GM12891 (cell line): Measurements from ENCODE around the gene NCS1.
"Not testable (repeated sequence)": the region's sequence is repeated elsewhere in the genome, so short reads cannot be mapped to it uniquely, and the experiment has no call there.

Experiments
- DNase-seq: peaks from one replicate; pipeline ENCODE4 v3.0.0; 2011; ENCODE audit warnings: low spot score; ENCODE audit not compliant: insufficient read length
- FAIRE-seq: peaks from 2 replicates; lab custom pipeline; 2011; peaks lifted over from hg19 to GRCh38; lab: Jason Lieb, UNC
- PAX5 ChIP-seq: IDR thresholded peaks from 2 replicates; pipeline ENCODE4 v1.6.1; 2011; ENCODE audit warnings: low read length, moderate library complexity, mild to moderate bottlenecking; ENCODE audit not compliant: insufficient read depth, severe bottlenecking
- POLR2A ChIP-seq: IDR thresholded peaks from 2 replicates; pipeline ENCODE4 v1.6.1; 2011; ENCODE audit warnings: low read depth, low read length, control low read depth
- POLR2AphosphoS5 ChIP-seq: IDR thresholded peaks from 2 replicates; pipeline ENCODE4 v1.6.1; 2011; ENCODE audit warnings: low read depth, low read length, control low read depth
- POU2F2 ChIP-seq: IDR thresholded peaks from 2 replicates; pipeline ENCODE4 v1.6.1; 2011; ENCODE audit warnings: low read depth, mild to moderate bottlenecking, control low read depth, low read length, moderate library complexity
- SPI1 ChIP-seq: IDR thresholded peaks from 2 replicates; pipeline ENCODE4 v1.6.1; 2011; ENCODE audit warnings: low read depth, low read length, control low read depth
- TAF1 ChIP-seq: IDR thresholded peaks from 2 replicates; pipeline ENCODE4 v1.6.1; 2011; ENCODE audit warnings: low read depth, low read length, control low read depth

The NCS1 gene

DNA sequence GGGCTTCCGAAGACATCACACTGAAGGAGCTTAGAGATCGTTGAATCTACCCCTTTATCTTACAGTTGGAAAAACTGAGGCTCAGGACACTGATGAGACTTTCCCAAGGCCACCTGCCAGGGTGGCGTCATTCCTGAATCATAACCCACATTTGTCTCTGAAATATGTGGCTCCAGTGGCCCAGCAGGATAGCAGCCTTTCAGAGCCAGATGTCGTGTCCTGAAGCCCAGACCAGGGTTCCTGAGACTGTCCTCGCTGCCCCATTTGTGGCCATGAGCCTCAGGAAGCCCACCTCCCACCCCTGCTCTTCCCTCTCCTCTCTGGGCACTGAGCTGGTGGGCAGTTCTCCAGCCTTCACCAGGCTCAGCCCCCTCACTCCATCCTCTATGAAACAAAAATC lies 95.7 kb downstream of the NCS1 start:
- TF ChIP-seq PAX5 (no peak), POLR2A (no peak), POU2F2 (no peak), POLR2AphosphoS5 (no peak), TAF1 (no peak), SPI1 (no peak)
- DNase-seq (no peak), FAIRE-seq (no peak)

DNA sequence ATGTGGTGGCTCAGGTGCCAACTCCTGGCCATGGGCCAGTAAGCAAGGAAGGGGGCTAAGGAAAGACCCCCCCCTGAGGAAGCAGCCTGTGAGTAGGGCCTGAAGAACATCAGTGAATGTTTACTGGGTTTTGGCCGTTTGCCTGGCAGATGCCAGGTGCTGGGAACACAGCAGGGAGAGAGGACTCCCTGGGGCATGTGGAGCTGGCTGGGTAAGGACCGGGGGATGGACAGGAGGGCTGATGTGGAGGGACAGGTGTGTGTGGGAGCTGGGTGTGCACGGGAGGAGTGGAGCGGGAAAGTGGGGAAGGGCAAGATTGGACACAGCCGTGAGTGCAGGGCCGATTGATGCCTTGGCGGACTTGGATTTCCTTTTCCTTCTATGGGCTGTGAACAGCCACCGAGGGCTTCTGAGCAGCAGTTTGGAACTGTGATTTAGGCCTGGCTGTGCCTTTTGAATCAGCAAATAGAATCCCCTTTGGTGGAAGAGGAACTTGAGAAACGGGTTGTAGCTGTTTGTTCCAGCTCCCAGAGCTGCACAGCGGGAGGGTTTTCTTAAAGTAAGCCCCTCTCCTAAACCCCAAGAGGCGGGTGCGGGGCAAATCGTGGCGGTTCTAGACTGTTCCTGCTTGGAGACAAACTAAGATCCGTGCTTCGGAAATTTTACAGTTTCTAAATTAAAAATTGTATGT lies 96.5 kb downstream of the NCS1 start:
- FAIRE-seq = no peak
- no peak for TF ChIP-seq POU2F2
- TF ChIP-seq POLR2A = no peak
- no peak for TF ChIP-seq SPI1
- no peak for TF ChIP-seq TAF1
- TF ChIP-seq PAX5 = no peak
- no peak for TF ChIP-seq POLR2AphosphoS5
- DNase-seq = no peak

DNA sequence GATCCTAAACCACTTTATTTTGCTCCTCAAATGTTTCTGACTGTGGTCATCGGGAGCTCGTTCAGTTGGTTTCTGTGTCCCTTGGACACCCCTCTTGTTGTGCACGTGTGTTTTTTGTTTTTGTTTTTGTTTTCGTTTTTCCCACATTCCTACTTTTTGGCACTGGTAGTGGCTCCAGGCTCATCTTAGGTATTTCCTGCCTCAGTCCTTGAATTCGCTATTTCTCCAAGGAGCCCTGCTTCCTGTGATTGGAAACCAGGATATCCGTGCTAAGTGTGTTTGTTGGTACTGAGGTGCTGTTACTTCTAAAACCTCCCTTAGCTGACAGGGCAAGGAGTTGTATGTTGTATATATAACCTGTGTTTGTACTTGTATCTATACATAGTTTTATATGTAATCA lies 99.3 kb downstream of the NCS1 start:
- no peak for FAIRE-seq

GRCh38 chr9:130275156-130275555 lies 103.0 kb downstream of the NCS1 start:
- FAIRE-seq (no peak), DNase-seq (no peak)
- TF ChIP-seq PAX5 (no peak), TAF1 (no peak), POLR2A (no peak), SPI1 (no peak), POU2F2 (no peak), POLR2AphosphoS5 (no peak)

More for the DNA sequence above, 99.3 kb downstream of the NCS1 start:
- DNase-seq = no peak
- TF ChIP-seq SPI1 = no peak
- no peak for TF ChIP-seq PAX5
- TF ChIP-seq POLR2A = no peak
- no peak for TF ChIP-seq POU2F2
- no peak for TF ChIP-seq POLR2AphosphoS5
- no peak for TF ChIP-seq TAF1

DNA sequence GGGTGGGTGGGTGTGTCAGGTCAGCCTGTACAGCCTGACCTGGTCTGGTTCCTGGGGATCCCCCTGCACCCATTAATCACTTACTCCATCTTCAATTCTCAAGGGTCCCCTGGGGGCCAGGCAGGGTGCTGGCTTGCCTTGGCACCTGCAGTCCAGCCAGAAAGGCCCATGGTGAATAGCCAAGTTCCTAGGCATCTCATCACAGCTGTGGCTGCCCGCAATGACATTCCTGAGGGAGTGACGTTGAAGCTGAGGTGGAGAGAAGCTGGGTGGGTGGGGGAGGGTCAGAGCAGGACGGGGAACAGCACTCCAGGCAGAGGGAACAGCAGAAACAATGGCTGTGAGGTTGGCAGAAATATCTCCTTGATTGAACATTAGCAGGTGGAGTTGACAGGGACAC lies 103.9 kb downstream of the NCS1 start:
- TF ChIP-seq POU2F2 (no peak), TAF1 (no peak), SPI1 (no peak), POLR2A (no peak), PAX5 (no peak), POLR2AphosphoS5 (no peak)
- FAIRE-seq (no peak), DNase-seq (no peak)

- no peak for FAIRE-seq
- TF ChIP-seq POLR2A = no peak
- no peak for TF ChIP-seq POLR2AphosphoS5
- TF ChIP-seq POU2F2 = no peak
- no peak for TF ChIP-seq PAX5
- no peak for TF ChIP-seq TAF1
- no peak for TF ChIP-seq SPI1
- no peak for DNase-seq
These were observed 104.8 kb downstream of the NCS1 start for GRCh38 chr9:130276955-130277354.

DNA sequence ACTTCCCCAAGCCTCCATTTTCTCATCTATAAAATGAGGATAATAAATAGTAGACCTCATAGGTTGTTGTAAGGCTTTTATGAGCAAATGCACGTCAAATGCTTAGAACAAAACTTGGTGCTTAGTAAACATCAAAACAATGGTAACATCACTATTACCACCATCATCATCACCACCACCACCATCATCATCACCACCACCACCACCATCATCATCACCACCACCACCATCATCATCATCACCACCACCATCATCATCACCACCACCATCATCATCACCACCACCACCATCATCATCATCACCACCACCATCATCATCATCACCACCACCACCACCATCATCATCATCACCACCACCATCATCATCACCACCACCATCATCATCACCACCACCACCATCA lies 105.3 kb downstream of the NCS1 start:
- not testable (repeated sequence) for FAIRE-seq

GRCh38 chr9:130283539-130284248 lies 111.5 kb downstream of the NCS1 start:
- TF ChIP-seq TAF1 (no peak), POU2F2 (no peak), PAX5 (no peak), POLR2A (no peak), POLR2AphosphoS5 (no peak), SPI1 (no peak)
- DNase-seq (no peak), FAIRE-seq (no peak)

More for the DNA sequence above, 105.3 kb downstream of the NCS1 start:
- not testable (repeated sequence) for DNase-seq

DNA sequence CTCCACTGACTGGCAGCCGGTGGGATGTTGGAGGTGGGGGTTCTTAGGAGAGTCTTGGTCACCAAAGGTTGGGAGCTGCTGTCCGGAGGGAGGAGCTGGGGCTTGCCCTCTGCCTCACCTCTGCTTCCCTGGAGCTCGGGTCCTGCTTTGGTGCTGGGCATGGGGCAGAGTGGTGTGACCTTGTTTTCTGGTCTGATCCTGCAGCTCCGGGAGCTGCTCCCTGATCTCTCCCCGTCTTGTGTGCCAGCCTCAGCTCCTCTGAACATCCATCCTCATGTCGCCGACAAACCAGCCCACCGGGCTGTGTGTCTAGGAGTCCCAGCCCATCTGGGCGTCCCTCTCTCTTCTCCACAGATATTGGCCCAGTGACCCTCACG lies 112.0 kb downstream of the NCS1 start:
- DNase-seq (no peak), FAIRE-seq (no peak)
- no peak for TF ChIP-seq POU2F2
- no peak for TF ChIP-seq SPI1
- TF ChIP-seq POLR2A = no peak
- no peak for TF ChIP-seq PAX5

GRCh38 chr9:130284690-130285089 lies 112.5 kb downstream of the NCS1 start:
- TF ChIP-seq TAF1 (no peak), POU2F2 (no peak), PAX5 (no peak), SPI1 (no peak), POLR2A (no peak), POLR2AphosphoS5 (no peak)
- FAIRE-seq (no peak), DNase-seq (no peak)
